DMS53 treated with DMSO at 0.1 percent for 48 hours (cell line): Measurements from ENCODE around the gene ZBTB7C.

Experiments
- DNase-seq: peaks from one replicate; lab custom pipeline; 2025; ENCODE audit not compliant: unreplicated experiment; lab: John Stamatoyannopoulos, UW

The ZBTB7C gene

GRCh38 chr18:48049757-48050156, 359.4 kb downstream of the ZBTB7C start:
- DNase-seq, result no peak

GRCh38 chr18:48048251-48048650, 360.9 kb downstream of the ZBTB7C start:
- DNase-seq, result no peak

DNA sequence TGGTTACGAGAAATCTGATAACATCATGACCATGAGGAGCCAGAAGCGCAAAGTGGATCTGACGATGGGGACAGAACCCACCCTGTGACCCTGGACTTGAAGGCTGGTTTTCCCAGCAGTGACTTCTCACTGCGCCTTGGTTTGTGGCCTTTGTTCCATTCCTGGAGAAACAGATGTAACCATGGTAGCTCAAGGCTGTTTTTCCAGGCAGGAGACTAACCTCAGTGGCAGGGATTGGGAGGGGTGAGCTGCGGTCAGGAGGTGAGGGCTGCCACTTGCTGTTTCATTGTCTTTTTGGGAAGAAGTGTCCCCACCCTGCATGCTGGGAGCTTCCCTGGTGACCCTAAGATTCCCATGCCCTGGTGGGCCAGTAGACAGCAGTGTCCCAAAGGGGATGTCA, 362.3 kb downstream of the ZBTB7C start:
- no peak for DNase-seq

- DNase-seq, result no peak
Measured at GRCh38 chr18:48045744-48046143, 363.4 kb downstream of the ZBTB7C start.

DNA sequence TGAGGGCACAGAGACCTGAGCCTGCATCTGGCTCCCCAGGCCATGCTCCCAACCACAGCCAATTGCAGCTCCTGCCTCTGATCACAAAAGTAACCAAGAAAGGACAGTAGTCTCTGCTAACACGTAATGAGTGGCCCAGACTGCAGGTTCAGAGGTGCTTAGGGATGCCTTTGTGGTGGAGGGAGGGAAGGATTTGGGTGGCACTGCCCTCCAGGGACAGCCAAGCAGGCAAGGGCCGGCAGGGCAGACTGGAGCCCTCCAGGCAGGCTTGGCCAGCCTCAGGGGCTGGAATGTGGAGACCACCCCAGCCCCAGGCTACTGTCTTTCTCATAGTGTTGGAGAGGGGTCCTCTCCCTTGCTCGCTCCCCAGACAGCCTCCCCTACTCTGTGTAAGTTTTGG, 364.2 kb downstream of the ZBTB7C start:
- no peak for DNase-seq

DNA sequence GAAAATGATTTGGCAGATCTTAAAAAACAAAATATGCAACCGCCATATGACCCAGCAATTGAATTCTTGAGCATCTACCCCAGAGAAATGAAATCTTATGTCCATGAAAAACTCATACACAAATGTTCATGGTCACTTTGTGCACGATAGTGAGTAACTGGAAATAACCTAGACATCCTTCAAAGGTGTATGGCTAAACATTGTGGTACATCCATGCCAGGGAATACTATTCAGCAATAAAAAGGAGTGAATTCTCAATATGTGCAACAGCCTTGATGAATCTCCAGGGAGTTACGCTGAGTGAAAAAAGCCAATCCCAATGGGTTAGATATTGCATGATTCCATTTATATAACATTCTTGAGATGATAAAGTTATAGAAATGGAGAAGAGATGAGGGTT, 366.0 kb downstream of the ZBTB7C start:
- DNase-seq, result no peak

- DNase-seq, result no peak
Measured at GRCh38 chr18:48042431-48042830, 366.8 kb downstream of the ZBTB7C start.

DNA sequence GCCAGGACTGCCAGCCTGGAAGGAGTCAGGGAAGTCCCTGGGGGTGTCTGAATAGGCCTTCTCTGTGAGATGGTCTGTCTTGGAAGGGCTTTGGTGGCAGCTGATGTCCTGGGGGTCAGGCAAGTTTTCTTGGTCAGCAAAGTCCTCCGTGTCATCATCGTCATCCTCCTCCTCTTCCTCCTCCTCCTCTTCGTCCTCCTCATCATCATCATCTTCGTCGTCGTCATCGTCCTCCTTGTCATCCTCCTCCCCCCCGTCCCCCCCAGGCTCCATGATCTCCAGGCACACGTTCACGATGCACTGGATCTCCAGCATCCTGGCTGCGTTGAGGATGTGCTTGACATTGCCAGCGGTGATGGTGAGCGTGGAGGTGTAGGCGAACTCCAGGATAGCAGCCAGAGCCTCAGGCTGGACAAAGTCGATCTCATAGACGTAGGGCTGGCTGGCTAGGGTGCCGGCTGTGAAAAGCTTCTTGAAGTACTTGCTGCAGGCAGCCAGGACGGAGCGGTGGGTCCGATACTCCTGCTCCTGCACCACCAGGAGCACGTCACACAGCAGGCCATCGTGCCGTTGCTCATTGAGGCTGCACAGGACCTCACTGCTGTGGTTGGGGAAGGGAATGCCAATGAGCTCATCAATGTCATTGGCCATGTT, 368.6 kb downstream of the ZBTB7C start:
- no peak for DNase-seq

GRCh38 chr18:48039769-48040215, 369.4 kb downstream of the ZBTB7C start:
- no peak for DNase-seq

- no peak for DNase-seq
Measured at GRCh38 chr18:48038636-48039035, 370.5 kb downstream of the ZBTB7C start.

GRCh38 chr18:48037481-48038271, 371.5 kb downstream of the ZBTB7C start:
- DNase-seq, result no peak

- peak; percentile 45 for DNase-seq
Measured at GRCh38 chr18:48036641-48037421, 372.4 kb downstream of the ZBTB7C start.

GRCh38 chr18:48036226-48036625, 373.0 kb downstream of the ZBTB7C start:
- DNase-seq, result no peak

DNA sequence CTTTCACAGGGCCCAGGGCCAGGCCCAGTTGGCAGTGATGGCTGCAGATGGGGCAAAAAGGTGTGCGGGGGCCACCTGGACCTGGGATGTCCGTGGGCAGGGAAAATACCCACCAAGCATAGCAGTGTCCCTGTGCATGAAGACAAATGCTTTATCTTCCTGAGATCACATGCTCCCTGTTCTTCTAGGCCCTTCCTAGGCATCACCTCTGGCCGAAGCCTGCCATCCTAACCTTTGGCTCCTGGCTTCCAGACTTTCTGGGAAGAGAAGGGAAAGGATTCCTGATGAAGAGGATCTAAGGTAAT, 373.7 kb downstream of the ZBTB7C start:
- DNase-seq, result no peak

- DNase-seq, result no peak
Measured at GRCh38 chr18:48034651-48035555, 374.3 kb downstream of the ZBTB7C start.

DNA sequence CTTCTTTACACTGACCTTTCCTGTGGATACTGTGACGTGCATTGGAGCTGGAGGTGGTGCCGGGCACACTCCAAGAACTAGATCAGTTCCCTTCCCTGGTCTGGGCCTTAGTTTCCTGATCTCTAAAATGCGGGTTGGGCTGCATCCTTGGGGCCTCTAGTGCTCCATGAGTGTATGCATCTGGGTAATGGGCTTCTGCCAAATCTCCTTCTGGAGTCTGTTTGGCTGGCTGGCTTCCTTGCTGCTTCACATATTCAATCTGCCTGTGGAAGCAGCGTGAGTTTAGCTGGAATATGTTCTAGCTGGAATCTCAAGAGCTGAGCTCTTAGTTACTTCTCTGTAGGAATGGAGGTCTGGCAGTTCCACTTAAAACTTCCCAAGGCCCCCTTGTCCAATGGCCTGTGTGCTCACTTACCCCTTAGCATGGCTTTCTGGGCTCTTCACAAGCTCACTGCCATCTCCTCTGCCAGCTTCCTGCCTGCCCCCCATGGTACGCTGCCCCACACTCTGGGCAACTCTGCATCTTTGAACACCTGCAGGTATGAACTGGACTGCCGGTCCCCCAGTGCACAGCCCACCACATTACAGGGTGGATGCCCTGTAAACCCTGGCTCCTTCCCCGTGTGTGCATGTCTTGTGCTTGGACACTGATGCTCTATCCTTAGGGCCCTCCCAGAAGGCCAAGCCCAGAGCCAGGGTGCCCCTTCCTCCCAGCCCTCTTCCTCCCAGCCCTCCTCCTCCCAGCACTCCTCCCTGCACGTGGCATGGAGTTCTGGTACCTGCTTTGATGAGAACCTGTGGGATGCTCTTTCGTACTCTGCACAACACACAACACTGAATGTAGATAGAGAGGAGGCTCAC, 375.2 kb downstream of the ZBTB7C start:
- no peak for DNase-seq

DNA sequence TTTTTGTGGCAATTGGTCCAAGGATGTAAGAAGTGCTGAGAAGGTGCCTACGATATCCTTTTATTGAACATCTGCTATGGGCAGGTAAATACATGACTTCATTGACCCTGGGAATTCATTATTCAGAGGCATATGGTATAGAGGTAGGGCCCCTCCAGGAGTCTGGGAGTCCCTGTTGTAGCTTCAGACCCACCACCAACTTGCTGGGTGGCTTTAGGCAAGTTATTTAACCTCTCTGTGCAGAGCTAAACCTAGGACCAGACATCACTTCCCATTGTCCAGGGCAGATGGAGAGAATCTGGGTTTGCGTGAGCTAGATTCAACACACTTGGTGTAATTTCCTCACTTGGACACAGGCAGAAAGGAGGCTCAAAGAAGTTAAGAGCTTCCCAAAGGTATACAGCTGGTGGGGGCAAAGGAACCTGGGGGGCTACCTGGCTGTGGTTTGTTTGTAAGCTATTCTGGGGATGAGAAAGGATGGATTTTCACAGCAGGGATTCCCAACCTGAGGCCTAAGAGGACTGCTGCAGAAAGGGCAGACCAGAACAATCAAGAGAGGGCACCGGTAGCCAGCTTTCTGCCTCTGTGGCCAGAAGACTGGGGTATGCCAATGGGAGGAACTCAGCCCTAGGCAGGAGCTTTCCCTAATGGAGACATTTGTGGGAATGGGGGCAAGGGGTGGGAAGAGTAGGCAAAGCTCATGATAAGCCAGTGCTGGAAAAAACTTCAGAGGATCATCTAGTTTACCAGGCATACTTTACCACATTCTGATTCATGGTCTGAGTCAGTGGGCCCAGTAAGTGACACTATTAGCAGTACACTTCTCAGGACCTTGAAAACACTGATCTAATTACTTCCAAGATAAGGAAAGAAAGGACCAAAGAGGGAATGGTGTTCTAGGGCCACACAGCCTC, 376.1 kb downstream of the ZBTB7C start:
- DNase-seq, result no peak

GRCh38 chr18:48031641-48032040, 377.5 kb downstream of the ZBTB7C start:
- no peak for DNase-seq
